GM10248 (cell line): Measurements from ENCODE around the gene KRT71.
A peak's percentile ranks its signal among the peaks of the same experiment; 100 is the strongest.

Experiments used
- CTCF ChIA-PET: fragments of 300-600 bp; sonication (Branson Sonifier 250); formaldehyde crosslinking; extraction: SDS; loops from one replicate; lab custom pipeline; 2021; ENCODE audit warnings: antibody characterized with exemption; lab: Yijun Ruan, JAX
- POLR2A ChIA-PET: fragments of 350-650 bp; sonication (Branson Sonifier 250); formaldehyde crosslinking; extraction: SDS; loops from one replicate; lab custom pipeline; 2020; ENCODE audit warnings: antibody characterized with exemption; lab: Yijun Ruan, JAX
- DNase-seq: peaks from one replicate; pipeline ENCODE4 v3.0.0; 2012; ENCODE audit errors: extremely low spot score
- TF ChIP-seq, protein P1 (sequence below): IDR thresholded peaks from 2 replicates; pipeline ENCODE4 v1.5.1; 2012; ENCODE audit warnings: mild to moderate bottlenecking, low read depth; ENCODE audit errors: extremely low read depth, missing control alignments, control extremely low read depth

The KRT71 gene

DNA sequence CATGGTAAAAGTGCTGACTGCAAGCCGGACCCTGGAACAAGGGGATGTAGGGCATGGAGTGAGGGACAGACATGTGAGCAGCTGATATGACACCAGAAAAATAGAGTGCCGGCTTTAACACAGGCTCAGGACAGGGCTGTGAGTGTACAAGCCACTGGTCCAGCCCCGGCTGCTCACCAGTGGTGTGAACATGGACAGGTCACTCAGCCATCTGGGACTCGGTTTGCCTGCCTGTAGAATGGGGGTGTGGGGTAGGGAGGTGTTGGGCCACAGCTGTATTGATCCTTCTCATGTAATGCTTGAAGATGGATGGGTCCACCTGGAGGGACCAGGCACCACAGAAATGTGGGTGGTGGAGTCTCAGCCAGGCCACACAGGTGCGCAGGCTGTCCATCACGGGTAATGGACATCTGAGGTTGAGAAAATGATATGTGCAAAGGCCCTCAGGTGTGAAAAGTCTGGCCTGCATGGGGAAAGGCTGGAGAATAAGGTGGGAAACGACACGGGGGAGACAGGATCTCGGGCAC lies 31.3 kb upstream of the KRT71 start:
- CTCF ChIA-PET: interaction anchor here (1.2 to 2.8 kb wide), 8 partner anchors 13 to 396 kb away, joined by 3 to 15 read pairs (median 4); no protein-coding TSS in a partner anchor
- TF ChIP-seq, protein P1, sequence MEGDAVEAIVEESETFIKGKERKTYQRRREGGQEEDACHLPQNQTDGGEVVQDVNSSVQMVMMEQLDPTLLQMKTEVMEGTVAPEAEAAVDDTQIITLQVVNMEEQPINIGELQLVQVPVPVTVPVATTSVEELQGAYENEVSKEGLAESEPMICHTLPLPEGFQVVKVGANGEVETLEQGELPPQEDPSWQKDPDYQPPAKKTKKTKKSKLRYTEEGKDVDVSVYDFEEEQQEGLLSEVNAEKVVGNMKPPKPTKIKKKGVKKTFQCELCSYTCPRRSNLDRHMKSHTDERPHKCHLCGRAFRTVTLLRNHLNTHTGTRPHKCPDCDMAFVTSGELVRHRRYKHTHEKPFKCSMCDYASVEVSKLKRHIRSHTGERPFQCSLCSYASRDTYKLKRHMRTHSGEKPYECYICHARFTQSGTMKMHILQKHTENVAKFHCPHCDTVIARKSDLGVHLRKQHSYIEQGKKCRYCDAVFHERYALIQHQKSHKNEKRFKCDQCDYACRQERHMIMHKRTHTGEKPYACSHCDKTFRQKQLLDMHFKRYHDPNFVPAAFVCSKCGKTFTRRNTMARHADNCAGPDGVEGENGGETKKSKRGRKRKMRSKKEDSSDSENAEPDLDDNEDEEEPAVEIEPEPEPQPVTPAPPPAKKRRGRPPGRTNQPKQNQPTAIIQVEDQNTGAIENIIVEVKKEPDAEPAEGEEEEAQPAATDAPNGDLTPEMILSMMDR: no peak
- no peak for DNase-seq
- POLR2A ChIA-PET: no interaction called here

DNA sequence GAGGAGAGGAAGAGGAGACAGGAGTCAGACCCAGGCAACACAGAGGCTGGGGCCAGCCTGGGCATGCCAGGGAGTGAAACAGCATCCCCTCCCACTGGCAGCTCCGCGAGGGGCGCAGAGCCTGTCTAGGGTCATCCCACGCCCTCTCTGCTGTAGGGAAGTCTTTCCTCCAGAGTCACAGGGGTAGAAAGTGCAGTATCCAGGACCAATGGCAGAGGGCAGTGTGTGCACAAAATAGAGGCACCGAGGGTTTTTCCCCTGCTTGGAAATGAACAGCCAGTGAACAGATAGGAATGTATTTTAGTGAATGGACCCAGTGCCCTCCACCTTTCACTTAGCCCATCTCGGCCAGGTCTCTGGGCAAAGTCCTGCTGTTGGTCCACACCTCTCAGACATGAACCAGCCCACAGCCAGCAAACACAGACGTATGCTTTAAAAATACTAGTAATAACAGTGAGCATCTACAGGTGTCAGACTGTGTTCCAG lies 30.1 kb upstream of the KRT71 start:
- TF ChIP-seq, protein P1: peak; percentile 61
- DNase-seq: peak; percentile 71
- POLR2A ChIA-PET: no interaction called here
- CTCF ChIA-PET: interaction anchor here (1.0 to 2.0 kb wide), 12 partner anchors 9 to 397 kb away, joined by 3 to 15 read pairs (median 4); no protein-coding TSS in a partner anchor

DNA sequence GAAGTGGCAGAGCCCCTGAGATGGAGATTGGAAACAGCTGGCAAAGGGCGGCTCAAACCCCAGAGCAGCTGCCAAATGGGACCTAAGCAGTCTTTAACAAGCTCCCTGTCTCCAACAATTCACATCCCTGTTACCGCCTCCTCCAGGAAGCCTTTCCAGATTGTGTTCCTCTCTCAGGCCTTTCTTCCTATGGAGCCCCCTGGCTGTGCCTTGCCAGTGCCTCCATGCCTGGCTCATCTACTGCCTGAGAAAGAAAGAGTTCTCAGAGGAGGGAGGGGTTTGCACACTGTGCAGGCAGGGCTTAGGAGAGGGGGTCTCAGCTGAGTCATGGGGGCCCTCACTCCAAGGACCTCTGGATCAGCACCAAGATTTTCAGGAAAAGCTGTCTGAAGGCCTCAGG lies 29.5 kb upstream of the KRT71 start:
- TF ChIP-seq, protein P1: no peak
- ChIA-PET POLR2A (no interaction called here), CTCF (interaction anchor here (0.7 to 2.0 kb wide), 10 partner anchors 10 to 398 kb away, joined by 3 to 5 read pairs (median 4); no protein-coding TSS in a partner anchor)
- no peak for DNase-seq

DNA sequence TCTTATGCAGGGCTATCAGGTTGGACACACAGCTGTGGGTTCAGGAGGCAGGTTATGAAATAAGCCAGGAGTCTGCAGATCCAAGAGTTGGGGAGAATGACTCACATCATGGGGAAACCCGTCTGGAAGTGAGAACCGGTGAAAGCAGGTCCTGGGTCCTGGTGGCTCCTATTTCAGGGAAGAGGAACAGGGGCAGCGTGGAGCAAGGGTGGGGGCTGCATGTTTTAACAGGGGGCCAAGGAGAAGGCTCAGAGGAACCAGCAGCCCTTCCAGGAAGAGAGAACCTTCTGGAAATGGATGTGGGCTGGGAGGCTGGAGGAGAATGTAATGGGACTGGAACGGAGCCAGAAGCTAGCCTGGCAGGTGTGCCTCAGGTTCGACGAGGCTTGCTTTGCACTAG lies 28.5 kb upstream of the KRT71 start:
- ChIA-PET POLR2A (no interaction called here), CTCF (interaction anchor here (1.0 to 2.0 kb wide), 5 partner anchors 10 to 396 kb away, joined by 3 to 5 read pairs (median 4); no protein-coding TSS in a partner anchor)
- no peak for DNase-seq
- TF ChIP-seq, protein P1: no peak

DNA sequence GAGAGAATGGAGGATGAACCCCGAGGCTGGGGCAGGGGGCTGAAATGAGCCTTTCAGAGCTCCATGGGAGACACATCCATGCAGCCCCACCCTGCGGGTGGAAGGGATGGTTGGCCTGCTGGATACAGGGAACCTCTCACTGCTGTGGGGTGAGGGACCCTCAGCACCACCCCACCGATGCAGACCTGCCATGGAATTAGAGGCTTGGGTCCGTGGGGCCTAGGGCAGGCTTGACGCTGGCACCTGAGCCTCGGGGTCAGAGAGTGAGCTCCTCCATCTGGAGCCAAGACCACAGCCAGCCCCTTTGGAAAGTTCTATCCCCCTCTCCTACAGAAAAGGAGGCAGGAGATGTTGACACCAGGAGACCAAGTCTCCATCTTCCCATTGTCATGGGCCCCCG lies 28.1 kb upstream of the KRT71 start:
- DNase-seq: no peak
- CTCF ChIA-PET: interaction anchor here (1.2 to 2.0 kb wide), 4 partner anchors 10 to 399 kb away, joined by 4 to 5 read pairs (median 4); no protein-coding TSS in a partner anchor
- TF ChIP-seq, protein P1: no peak
- POLR2A ChIA-PET: no interaction called here

DNA sequence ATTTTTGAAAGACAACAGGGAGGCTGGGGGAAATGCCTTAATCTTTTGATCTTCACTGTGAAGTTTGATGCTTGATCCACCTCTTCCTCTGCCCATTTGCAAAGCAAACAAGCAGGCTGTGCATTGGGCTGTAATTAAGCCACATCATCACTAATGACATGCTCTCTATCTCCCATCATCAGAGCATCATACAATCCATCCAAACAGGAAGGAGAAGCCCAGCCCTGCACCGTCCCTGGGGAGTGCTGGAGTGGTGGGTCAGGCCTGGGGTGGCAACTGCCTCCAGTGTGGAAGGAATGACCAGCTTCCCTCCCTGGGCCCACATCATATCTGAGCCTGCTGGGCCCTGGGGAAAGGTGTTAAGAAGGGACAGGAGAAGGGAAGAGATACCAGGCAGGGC lies 27.6 kb upstream of the KRT71 start:
- CTCF ChIA-PET: interaction anchor here (1.2 to 1.7 kb wide), 3 partner anchors 9 to 400 kb away, joined by 4 to 5 read pairs (median 4); no protein-coding TSS in a partner anchor
- TF ChIP-seq, protein P1: no peak
- no peak for DNase-seq
- POLR2A ChIA-PET: no interaction called here
